GM21423 (cell line): ENCODE results near the gene TNPO3.
A peak's percentile ranks its signal among the peaks of the same experiment; 100 is the strongest.
"Not testable (repeated sequence)": the region's sequence is repeated elsewhere in the genome, so short reads cannot be mapped to it uniquely, and the experiment has no call there.

ENCODE experiments used
- ATAC-seq: cut with Tn5 transposase; IDR thresholded peaks from one replicate; pipeline ENCODE4 v1.9.1; 2021; ENCODE audit warnings: mild to moderate bottlenecking, moderate library complexity; ENCODE audit not compliant: unreplicated experiment

Gene TNPO3

DNA sequence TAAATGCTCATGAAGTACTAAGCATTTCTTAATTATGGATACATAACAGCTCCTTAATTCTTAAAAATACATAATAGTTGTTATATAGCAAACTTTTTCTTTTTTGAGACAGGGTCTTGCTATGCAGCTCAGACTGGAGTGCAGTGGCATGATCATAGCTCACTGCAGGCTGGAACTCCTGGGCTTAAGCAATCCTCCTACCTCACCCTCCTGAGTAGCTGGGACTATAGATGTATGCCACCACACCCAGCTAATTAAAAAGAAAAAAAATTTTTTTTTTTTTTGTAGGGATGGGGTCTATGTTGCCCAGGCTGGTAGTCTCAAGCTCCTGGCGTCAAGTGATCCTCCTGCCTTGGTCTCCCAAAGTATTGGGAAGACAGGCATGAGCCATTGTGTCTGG lies 86.3 kb downstream of the TNPO3 start:
- no peak for ATAC-seq

DNA sequence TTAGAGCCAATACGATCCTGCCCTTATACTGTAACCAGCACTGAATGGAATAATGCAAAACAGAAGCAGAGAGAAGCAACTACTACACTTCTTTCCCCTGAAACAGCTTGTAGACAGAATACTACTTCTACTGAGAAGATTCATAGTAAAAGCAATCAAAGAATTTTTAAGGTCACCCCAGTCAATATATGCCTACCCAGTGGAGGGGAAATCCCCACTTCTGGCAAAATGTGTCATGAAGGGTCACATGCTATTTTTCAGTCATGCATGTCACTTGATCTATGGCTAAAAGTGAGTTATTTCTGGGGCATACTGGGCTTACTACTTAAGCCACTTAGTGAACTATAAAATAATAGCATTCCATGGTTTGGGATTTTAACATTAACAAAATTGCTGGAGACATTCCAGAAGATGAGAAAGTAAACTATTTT lies 91.6 kb downstream of the TNPO3 start:
- ATAC-seq = peak; percentile 79

GRCh38 chr7:128962899-128963298 lies 92.0 kb downstream of the TNPO3 start:
- ATAC-seq = no peak

- no peak for ATAC-seq
Measured at GRCh38 chr7:128961030-128961659, 93.8 kb downstream of the TNPO3 start.

DNA sequence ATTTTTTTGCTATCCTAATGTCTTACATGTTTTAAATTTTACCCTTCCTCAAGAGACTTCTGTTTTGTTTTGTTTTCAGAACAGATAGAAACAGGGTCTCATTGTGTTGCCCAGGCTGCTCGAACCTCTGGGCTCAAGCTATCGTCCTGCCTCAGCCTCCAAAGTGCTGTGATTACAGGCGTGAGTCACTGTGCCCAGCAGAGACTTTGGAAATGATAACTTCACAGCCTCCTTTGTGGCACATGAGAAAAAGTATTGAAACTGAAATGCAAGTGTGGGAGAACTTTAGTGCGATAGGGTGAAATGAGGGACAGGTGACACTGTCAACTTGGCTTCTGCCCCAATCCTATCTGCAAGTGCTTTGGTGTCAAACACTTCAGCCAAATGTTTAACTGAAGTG lies 95.6 kb downstream of the TNPO3 start:
- ATAC-seq = no peak

GRCh38 chr7:128955981-128956380 lies 98.9 kb downstream of the TNPO3 start:
- no peak for ATAC-seq

GRCh38 chr7:128954830-128955802 lies 99.8 kb downstream of the TNPO3 start:
- no peak for ATAC-seq

- no peak for ATAC-seq
Measured at GRCh38 chr7:128954150-128954549, 100.8 kb downstream of the TNPO3 start.

DNA sequence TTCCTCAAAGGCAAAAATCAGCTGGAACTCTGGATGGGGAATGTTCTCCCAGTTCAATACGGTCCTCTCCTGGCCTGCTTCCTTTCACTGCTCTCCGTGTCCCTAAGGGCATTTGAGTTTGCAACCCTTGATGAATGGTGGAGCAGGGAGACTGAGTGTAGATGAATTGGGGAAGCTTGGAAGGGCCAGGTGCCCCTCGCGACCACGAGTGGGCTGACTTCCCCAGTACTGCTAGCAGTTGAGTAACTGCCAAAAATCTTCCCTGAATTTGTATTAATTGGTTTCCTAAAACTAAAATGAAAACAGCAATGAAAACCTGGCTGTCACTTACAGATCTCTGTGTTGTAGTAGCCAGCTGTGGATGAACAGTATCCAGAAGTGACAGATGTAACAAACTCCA lies 103.6 kb downstream of the TNPO3 start:
- no peak for ATAC-seq

GRCh38 chr7:128948976-128949760 lies 105.7 kb downstream of the TNPO3 start:
- no peak for ATAC-seq

DNA sequence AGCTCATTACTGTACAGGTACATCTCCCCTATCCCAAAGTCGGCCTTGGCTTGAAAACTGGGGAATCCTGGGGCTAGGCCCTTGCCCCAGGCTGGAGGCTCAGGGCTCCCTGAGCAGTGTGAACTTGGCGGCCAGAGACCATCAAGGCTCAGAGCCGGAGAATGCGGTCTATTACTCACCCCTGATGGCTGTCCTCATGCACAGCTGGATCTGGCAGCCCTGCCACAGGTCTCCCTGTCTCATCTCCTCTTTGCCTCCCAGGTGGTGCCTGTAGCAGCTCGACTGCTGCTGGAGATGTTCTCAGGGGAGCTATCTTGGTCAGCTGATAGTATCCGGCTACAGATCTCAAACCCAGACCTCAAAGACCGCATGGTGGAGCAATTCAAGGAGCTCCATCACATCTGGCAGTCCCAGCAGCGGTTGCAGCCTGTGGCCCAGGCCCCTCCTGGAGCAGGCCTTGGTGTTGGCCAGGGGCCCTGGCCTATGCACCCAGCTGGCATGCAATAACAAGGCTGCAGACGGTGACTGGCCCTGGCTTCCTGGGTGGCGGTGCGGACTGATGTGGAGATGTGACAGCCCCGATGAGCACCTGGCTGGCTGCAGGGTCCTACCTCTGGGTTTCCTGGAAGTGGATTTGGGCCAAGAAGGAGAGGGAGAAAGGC lies 106.5 kb downstream of the TNPO3 start:
- no peak for ATAC-seq

- no peak for ATAC-seq
Measured at GRCh38 chr7:128947854-128948253, 107.1 kb downstream of the TNPO3 start.

GRCh38 chr7:128946936-128947830 lies 107.7 kb downstream of the TNPO3 start:
- no peak for ATAC-seq

DNA sequence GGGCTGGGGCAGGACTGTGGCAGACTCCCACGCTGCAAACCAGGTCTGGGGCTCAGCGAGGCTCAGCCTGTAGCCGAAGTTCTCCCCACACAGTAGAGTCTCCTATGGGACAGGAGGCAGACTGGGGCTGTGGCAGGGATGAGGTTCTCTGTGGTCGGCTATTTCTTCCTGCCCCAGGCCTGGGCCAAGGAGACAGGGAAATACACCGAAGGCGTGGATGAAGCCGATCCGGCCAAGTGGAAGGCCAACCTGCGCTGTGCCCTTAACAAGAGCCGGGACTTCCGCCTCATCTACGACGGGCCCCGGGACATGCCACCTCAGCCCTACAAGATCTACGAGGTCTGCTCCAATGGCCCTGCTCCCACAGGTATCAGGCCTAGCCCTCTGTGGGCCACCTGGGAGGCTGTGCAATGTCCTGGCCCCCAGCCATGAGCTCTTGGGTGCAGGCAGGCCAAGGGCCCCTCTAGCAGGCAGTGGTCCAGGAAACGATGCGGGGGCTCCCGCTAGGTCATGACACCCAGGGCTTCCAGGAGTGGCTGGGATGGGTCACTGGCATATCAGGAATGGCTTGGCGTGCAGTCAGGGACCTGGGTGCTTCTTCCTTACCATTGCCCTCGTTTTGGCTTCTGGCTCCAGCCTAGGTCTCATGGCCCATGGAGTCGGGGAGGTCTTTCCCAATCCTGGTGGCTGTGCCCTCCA lies 109.1 kb downstream of the TNPO3 start:
- no peak for ATAC-seq

GRCh38 chr7:128944487-128945236 lies 110.2 kb downstream of the TNPO3 start:
- no peak for ATAC-seq

- ATAC-seq = not testable (repeated sequence)
Measured at GRCh38 chr7:128943251-128943650, 111.7 kb downstream of the TNPO3 start.

- no peak for ATAC-seq
Measured at GRCh38 chr7:128941946-128942526, 112.9 kb downstream of the TNPO3 start.

- no peak for ATAC-seq
Measured at GRCh38 chr7:128941323-128941890, 113.5 kb downstream of the TNPO3 start.
